MG63 (cell line): ENCODE results near the gene SNX30. TPM values are rescaled to one million over a fixed set of nuclear protein-coding genes. Genes with fewer than 3 reads are reported as not detected.

Source experiments
- DNase-seq: peaks from one replicate; pipeline ENCODE4 v3.0.0-alpha.2; 2020
- H3K27me3 ChIP-seq: fragments of 250-450 bp; sonication (Bioruptor Pico); 2 replicates; pipeline ENCODE4 v1.5.1; 2020; ENCODE audit warnings: mild to moderate bottlenecking, moderate library complexity
- H3K36me3 ChIP-seq: fragments of 250-450 bp; sonication (Bioruptor Pico); 2 replicates; pipeline ENCODE4 v1.5.1; 2020; ENCODE audit warnings: mild to moderate bottlenecking, moderate library complexity
- H3K4me3 ChIP-seq: fragments of 250-450 bp; sonication (Bioruptor Pico); 2 replicates; pipeline ENCODE4 v1.5.1; 2020; ENCODE audit warnings: mild to moderate bottlenecking, moderate library complexity
- H3K9me3 ChIP-seq: fragments of 250-450 bp; sonication (Bioruptor Pico); 2 replicates; pipeline ENCODE4 v1.5.1; 2020; ENCODE audit warnings: mild to moderate bottlenecking, moderate library complexity
- total RNA-seq: library from RNA; depleted of rRNA; stranded (reverse); fragments of >200 nt; shearing (Covaris generic); gene quantifications from 2 replicates; pipeline ENCODE4 v1.2.3, GENCODE V29; 2014; ENCODE audit warnings: low replicate concordance; rRNA removed

The SNX30 gene
- total RNA-seq, 1 experiment from 2014 or later, result 31.5 TPM

DNA sequence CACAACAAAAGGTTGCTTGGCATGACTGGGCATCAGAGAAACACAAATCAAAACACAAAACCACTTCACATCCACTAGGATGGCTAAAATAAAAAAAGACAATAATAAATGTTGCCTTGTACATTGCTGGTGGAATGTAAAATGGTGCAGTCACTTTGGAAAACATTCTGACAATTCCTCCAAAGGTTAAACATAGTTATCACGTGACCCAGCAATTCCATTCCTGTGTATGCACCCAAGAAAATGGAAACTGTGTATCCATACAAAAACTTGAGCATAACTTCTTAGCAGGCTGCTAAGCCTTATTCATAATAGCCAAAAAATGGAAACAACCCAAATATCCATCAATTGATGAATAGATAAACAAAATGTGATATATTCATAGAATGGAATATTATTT is 150.3 kb downstream of the SNX30 start:
- Histone ChIP-seq H3K4me3 (no peak overlapping the region), H3K9me3 (no peaks in the 10 kb centered on the region), H3K27me3 (no peaks in the 10 kb centered on the region), H3K36me3 (no peaks in the 10 kb centered on the region)
- no peak for DNase-seq

DNA sequence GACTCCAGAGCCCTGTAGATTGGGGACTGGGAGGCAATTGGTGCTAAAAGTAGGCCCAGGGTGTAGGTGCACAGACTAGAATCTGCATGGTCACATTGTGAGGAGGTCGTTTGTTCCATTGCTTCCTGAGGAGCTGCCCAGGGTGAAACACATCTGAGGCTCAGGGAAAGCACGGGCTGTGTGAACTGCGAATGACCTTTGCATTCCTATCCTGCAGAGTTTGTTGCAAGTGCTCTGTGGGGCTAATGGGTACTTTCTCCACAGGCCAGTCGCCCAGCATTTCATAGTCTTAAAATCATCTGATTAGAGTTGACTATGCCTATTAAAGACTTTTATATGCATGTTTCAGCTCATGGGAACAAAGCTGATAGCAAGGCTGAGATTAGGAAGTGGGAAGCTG is 154.5 kb downstream of the SNX30 start:
- Histone ChIP-seq H3K36me3 (no peaks in the 10 kb centered on the region), H3K4me3 (no peak overlapping the region), H3K27me3 (no peaks in the 10 kb centered on the region), H3K9me3 (no peaks in the 10 kb centered on the region)
- no peak for DNase-seq

DNA sequence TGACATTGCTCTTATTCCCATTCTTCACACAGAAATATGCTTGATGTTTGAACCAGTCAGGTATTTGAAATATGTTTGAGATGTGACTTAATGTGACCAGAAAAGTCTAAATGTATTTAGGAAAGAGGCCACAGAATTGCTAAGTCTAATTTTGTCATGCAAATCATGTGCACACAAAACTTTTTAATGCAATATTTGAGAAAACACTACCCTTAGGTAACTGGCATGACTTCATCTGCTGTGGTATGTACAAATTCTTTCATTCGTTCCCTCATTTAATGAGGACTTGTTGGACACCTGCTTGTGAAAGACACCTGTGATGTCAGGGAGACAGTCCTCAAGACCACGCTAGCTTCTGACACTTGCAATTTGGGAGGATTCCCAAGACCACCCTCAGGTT is 161.2 kb downstream of the SNX30 start:
- no peaks in the 10 kb centered on the region for H3K9me3 ChIP-seq
- H3K27me3 ChIP-seq, result no peaks in the 10 kb centered on the region
- no peak for DNase-seq
- H3K36me3 ChIP-seq, result no peaks in the 10 kb centered on the region
- H3K4me3 ChIP-seq, result no peak overlapping the region

DNA sequence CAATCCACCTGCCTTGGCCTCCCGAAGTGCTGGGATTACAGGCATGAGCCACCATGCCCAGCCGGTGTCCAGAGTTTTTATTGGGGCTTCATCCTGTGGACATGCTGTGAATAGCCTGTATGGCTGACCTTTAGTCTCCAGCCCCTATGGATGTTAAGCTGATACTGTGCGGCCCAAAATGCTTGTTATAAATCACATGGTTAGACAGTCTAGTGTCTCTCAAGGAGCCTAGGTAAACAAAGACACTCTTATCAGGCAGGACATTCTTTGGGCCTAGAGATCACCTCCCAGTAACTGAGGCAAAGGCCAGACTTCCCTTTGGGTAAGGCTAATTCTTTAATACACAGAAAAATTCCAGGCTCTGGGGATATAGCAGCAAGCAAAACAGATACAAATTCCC is 162.1 kb downstream of the SNX30 start:
- no peaks in the 10 kb centered on the region for H3K9me3 ChIP-seq
- no peak for DNase-seq
- no peak overlapping the region for H3K4me3 ChIP-seq
- no peaks in the 10 kb centered on the region for H3K27me3 ChIP-seq
- no peaks in the 10 kb centered on the region for H3K36me3 ChIP-seq

- no peaks in the 10 kb centered on the region for H3K9me3 ChIP-seq
- H3K4me3 ChIP-seq, result no peak overlapping the region
- no peak for DNase-seq
- no peaks in the 10 kb centered on the region for H3K27me3 ChIP-seq
- no peaks in the 10 kb centered on the region for H3K36me3 ChIP-seq
These were observed 162.8 kb downstream of the SNX30 start for GRCh38 chr9:112913326-112913725.

GRCh38 chr9:112914524-112914923 is 164.0 kb downstream of the SNX30 start:
- H3K9me3 ChIP-seq, result no peaks in the 10 kb centered on the region
- no peak for DNase-seq
- no peaks in the 10 kb centered on the region for H3K27me3 ChIP-seq
- no peaks in the 10 kb centered on the region for H3K36me3 ChIP-seq
- no peak overlapping the region for H3K4me3 ChIP-seq

DNA sequence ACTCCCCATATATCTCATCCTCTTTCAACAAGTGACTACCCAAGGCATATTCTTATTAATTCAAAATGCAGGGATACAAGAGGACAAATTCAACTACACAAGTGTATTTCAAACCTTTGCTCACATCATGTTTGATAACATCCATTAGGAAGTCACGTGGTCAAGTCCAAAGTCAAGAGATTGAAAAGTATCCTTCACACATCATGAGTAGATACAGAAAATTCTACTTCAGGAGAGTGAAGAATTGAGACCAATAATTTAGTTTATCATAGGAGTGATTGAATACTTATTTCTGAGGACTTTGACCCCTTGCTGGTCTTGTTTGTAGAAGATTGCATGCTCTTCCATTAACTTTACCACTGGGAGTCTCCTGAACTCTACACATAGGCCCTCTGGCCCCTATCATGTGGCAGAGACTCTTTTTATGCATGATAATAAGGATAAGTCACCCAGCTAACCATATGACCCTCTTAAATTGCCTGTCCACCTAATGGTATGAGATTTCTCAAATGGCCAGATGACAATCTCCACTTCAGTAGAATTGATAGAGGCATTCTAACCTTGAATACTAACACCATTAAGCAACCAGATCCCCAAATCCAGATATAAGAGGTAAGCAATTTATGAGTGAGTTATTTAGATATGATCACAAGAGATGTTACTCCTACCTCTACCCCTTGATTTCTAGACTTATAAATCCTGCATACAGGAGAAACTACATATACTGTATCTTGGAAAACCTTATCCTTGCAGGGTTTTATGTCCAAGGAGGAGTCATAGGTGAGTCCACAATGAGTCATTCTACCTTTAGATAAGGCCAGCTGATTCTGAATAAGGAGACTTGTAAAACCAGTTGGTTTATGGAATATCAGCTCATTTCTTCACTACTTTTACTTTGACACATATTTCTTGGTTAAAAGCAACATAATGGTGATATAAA is 166.8 kb downstream of the SNX30 start:
- Histone ChIP-seq H3K36me3 (no peaks in the 10 kb centered on the region), H3K4me3 (no peak overlapping the region), H3K9me3 (no peaks in the 10 kb centered on the region), H3K27me3 (no peaks in the 10 kb centered on the region)
- DNase-seq, result no peak

GRCh38 chr9:112917987-112918362 is 167.4 kb downstream of the SNX30 start:
- DNase-seq, result no peak
- no peaks in the 10 kb centered on the region for H3K36me3 ChIP-seq
- H3K27me3 ChIP-seq, result no peaks in the 10 kb centered on the region
- H3K4me3 ChIP-seq, result no peak overlapping the region
- H3K9me3 ChIP-seq, result no peaks in the 10 kb centered on the region

DNA sequence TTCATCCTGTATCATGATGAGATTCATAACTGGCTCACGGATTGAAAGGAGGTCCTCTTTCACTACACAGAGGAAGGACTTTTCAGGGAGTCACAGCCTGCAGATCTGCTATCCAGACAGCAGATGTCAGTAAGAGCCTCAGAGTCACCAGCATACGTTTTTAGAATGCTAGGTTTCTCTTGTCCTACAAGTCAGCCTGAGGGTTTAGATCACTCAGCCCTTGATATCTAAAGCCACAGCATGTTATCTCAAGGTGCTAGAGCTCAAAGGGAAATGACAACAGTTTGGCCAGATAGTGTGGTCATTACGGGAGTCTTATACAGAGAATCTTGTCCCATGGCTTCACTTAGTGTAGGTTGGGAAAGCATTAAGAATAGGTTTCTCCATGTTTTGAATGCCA is 171.0 kb downstream of the SNX30 start:
- peaks cover 8% of the 10 kb centered on the region for H3K27me3 ChIP-seq
- no peak for DNase-seq
- no peaks in the 10 kb centered on the region for H3K36me3 ChIP-seq
- no peak overlapping the region for H3K4me3 ChIP-seq
- H3K9me3 ChIP-seq, result no peaks in the 10 kb centered on the region

Other genes starting within 250 kb of the SNX30 start
- gene INIP, start 32.6 kb upstream of the SNX30 start, total RNA-seq, result 18.0 and 18.4 TPM in 2 replicates
- not detected in 2 replicates for gene SLC46A2, start 140.1 kb downstream of the SNX30 start, total RNA-seq